Lower leg skin (tissue), 3 donors: Measurements from ENCODE around the gene ANAPC2.

ENCODE experiments used
- CTCF ChIP-seq, 3 donors: fragments of 450-650 bp; IDR thresholded peaks; one replicate each; pipeline ENCODE4 v1.5.1; 2016; ENCODE audit warnings: antibody characterized with exemption in 3 of 3, mild to moderate bottlenecking in 3 of 3, moderate library complexity in 2 of 3
- POLR2A ChIP-seq, 2 donors: fragments of 450-650 bp; IDR thresholded peaks; one replicate each; pipeline ENCODE4 v1.6.1; 2016 to 2017; ENCODE audit warnings: antibody characterized with exemption in 2 of 2, mild to moderate bottlenecking in 1 of 2, moderate library complexity in 1 of 2

- TF ChIP-seq POLR2A (IDR thresholded peaks at IDR 0.05) (no peak), CTCF (IDR thresholded peaks at IDR 0.05) (no peak)
These were observed 1.2 kb upstream of the ANAPC2 start for GRCh38 chr9:137189297-137190295.
